Measurements from ENCODE around the gene GCH1. TPM values are rescaled to one million over a fixed set of nuclear protein-coding genes. Genes with fewer than 3 reads are reported as not detected.

GCH1 gene
- total and polyA plus RNA-seq, 4 donors: 7.2 to 44.9 (median 14.8) TPM

GRCh38 chr14:54867011-54867410, 35.6 kb downstream of the GCH1 start:
- Histone ChIP-seq H3K9ac (ENCODE audit: insufficient read depth in 1 of 2, low read length in 2 of 2) (no peak overlapping the region), H3K27ac (ENCODE audit: low read depth in 1 of 2, low read length in 1 of 2) (no peak overlapping the region), H3K36me3 (ENCODE audit: control insufficient read depth in 4 of 4, insufficient read depth in 4 of 4, low read length in 4 of 4) (no peaks in the 10 kb centered on the region), H3K27me3 (ENCODE audit: control insufficient read depth in 3 of 3, insufficient read depth in 3 of 3, low read length in 2 of 3) (no peaks in the 10 kb centered on the region), H3K9me3 (ENCODE audit: control insufficient read depth in 4 of 4, insufficient read depth in 3 of 4, low read length in 3 of 4) (no peaks in the 10 kb centered on the region), H3K4me3 (no peak overlapping the region), H3K4me1 (ENCODE audit: control insufficient read depth in 5 of 5, insufficient read depth in 5 of 5, low read length in 5 of 5) (peaks cover 0 to 22% (median 5%) of the 10 kb centered on the region in 5 donors)
- ATAC-seq (ENCODE audit: insufficient read depth, low FRiP score) (no peak), DNase-seq (peak; percentile 71 to 93 (median 89))
- TF ChIP-seq CTCF (IDR thresholded peaks at IDR 0.05; ENCODE audit: control extremely low read depth, extremely low read depth): no peak
- 76 to 88% methylated on average over 3 of the region's 3 CpGs for WGBS, 2 donors

DNA sequence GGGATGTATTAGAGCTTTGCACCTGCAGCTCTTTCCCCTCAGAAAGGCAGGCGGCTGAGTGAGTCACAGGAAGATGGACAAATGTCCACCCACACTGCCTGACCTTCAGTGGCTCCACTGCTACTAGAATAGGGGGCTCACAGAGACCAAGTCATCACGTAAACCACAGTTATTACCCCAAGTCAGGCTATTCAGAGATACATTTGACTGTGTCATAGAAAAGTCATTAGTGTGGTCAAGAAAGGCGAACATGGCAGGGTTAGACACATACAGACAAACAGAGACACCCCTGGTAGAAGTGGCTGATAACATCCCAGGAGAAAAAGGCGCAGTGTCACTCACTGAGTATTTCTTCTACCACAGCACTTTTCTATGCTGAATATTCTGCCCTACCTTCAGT, 36.0 kb downstream of the GCH1 start:
- Histone ChIP-seq H3K36me3 (ENCODE audit: control insufficient read depth in 4 of 4, insufficient read depth in 4 of 4, low read length in 4 of 4) (no peaks in the 10 kb centered on the region), H3K9me3 (ENCODE audit: control insufficient read depth in 4 of 4, insufficient read depth in 3 of 4, low read length in 3 of 4) (no peaks in the 10 kb centered on the region), H3K4me3 (no peak overlapping the region), H3K4me1 (ENCODE audit: control insufficient read depth in 5 of 5, insufficient read depth in 5 of 5, low read length in 5 of 5) (peaks cover 0 to 22% (median 5%) of the 10 kb centered on the region in 5 donors), H3K27ac (ENCODE audit: low read depth in 1 of 2, low read length in 1 of 2) (no peak overlapping the region), H3K9ac (ENCODE audit: insufficient read depth in 1 of 2, low read length in 2 of 2) (no peak overlapping the region), H3K27me3 (ENCODE audit: control insufficient read depth in 3 of 3, insufficient read depth in 3 of 3, low read length in 2 of 3) (no peaks in the 10 kb centered on the region)
- ATAC-seq (ENCODE audit: insufficient read depth, low FRiP score): no peak
- TF ChIP-seq CTCF (IDR thresholded peaks at IDR 0.05; ENCODE audit: control extremely low read depth, extremely low read depth): no peak
- no peak for DNase-seq
- WGBS, 2 donors: 72 to 83% methylated on average over 4 of the region's 4 CpGs

DNA sequence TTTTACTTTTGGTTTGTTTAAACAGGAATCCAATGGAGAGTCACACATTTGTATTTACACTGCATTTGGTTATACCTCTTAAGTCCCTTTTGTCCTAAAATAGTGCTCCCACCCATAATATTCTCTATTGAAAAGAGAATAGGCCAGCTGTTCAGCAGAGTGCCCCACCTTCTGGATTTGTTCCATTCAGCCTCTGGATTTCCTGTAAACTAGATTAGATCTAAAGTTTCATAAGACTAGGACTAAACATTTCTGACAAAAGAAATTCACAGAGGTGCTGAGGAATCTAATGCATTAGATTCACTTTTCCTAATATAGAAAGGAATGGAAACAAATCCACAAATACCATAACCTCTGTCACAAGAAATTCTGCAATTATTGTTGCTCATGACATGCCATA, 38.1 kb downstream of the GCH1 start:
- H3K9ac ChIP-seq (ENCODE audit: insufficient read depth in 1 of 2, low read length in 2 of 2): no peak overlapping the region

More for the DNA sequence above, 38.1 kb downstream of the GCH1 start:
- H3K4me1 ChIP-seq (ENCODE audit: control insufficient read depth in 5 of 5, insufficient read depth in 5 of 5, low read length in 5 of 5): peaks cover 0 to 22% (median 5%) of the 10 kb centered on the region in 5 donors
- ATAC-seq (ENCODE audit: insufficient read depth, low FRiP score) (no peak), DNase-seq (no peak)
- peaks cover 0 to under 1% (median 0%) of the 10 kb centered on the region in 4 donors for H3K36me3 ChIP-seq (ENCODE audit: control insufficient read depth in 4 of 4, insufficient read depth in 4 of 4, low read length in 4 of 4)
- no peaks in the 10 kb centered on the region for H3K27me3 ChIP-seq (ENCODE audit: control insufficient read depth in 3 of 3, insufficient read depth in 3 of 3, low read length in 2 of 3)
- H3K27ac ChIP-seq (ENCODE audit: low read depth in 1 of 2, low read length in 1 of 2): no peak overlapping the region
- TF ChIP-seq CTCF (IDR thresholded peaks at IDR 0.05; ENCODE audit: control extremely low read depth, extremely low read depth): no peak
- H3K4me3 ChIP-seq: no peak overlapping the region
- no peaks in the 10 kb centered on the region for H3K9me3 ChIP-seq (ENCODE audit: control insufficient read depth in 4 of 4, insufficient read depth in 3 of 4, low read length in 3 of 4)
